Fibroblast of skin of scalp (primary cell): ENCODE data around the gene LRRC36.
"Not testable (repeated sequence)": the region's sequence is repeated elsewhere in the genome, so short reads cannot be mapped to it uniquely, and the experiment has no call there.

Source experiments
- DNase-seq: peaks from one replicate; pipeline ENCODE4 v3.0.0-alpha.2; 2013

The LRRC36 gene

GRCh38 chr16:67345401-67345800 lies 18.8 kb downstream of the LRRC36 start:
- DNase-seq: no peak

GRCh38 chr16:67346341-67346740 lies 19.7 kb downstream of the LRRC36 start:
- DNase-seq: no peak

GRCh38 chr16:67349172-67349571 lies 22.6 kb downstream of the LRRC36 start:
- peak; percentile 43 for DNase-seq

DNA sequence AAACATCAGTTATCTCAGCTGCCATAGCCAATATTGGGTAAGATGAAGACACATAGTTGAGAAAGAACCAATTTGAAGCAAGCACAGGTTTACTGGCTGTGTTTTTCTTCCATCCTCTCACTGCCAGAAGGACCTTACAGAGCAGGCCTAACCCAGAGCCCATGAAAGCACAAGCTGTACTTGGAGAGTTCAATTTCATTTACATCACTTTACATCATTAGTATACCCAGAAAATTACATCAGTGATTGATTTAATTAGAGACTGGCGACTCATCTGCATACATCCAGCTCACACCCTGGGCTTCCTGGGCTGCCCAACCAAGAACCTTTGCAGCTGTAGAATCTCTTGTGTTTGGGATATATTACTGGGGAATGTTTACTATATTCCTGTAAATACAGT lies 23.7 kb downstream of the LRRC36 start:
- DNase-seq: no peak

DNA sequence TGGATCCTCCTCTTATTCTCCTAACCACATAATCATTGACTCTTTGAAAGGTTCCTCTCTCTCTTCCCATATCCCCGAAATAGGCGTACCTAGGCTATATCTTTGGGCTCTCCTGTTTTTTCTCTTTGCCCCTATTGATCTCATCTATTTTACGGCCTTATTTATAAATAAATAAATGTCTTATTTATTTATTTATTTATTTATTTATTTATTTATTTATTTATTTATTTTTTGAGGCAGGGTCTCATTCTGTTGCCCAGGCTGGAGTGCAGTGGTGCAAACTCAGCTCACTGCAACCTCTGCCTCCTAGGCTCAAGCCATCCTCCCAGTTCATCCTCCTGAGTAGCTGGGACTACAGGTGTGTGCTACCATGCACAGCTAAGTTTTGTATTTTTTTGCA lies 25.8 kb downstream of the LRRC36 start:
- not testable (repeated sequence) for DNase-seq

GRCh38 chr16:67356396-67356795 lies 29.8 kb downstream of the LRRC36 start:
- no peak for DNase-seq

GRCh38 chr16:67357561-67357960 lies 30.9 kb downstream of the LRRC36 start:
- DNase-seq: no peak

DNA sequence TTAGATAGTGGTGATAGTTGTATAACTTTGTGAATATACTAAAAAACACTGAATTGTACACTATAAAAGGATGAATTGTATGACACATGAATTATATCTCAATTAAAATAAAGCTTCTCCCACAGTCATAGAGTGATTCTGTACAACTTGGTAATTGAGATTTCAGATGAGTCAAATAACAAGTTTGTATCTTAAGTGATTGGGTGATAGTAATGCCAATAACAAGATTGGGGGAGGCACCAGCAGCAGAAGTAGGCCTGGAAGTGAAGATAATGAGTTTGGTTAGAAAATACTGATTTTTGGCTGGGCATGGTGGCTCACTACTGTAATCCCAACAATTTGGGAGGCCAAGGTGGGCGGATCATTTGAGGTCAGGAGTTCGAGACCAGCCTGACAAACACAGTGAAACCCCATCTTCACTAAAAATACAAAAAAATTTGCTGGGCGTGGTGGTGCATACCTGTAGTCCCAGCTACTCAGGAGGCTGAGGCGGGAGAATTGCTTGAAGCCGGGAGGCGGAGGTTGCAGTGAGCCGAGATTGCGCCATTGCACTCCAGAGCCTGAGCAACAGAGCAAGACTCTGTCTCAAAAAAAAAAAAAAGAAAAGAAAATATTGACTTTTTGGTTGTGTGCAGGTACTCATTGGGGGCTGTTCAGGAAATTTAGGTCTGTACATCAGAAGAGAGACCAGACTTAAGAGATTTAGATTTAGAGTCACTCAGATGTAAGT lies 33.1 kb downstream of the LRRC36 start:
- DNase-seq: not testable (repeated sequence)

DNA sequence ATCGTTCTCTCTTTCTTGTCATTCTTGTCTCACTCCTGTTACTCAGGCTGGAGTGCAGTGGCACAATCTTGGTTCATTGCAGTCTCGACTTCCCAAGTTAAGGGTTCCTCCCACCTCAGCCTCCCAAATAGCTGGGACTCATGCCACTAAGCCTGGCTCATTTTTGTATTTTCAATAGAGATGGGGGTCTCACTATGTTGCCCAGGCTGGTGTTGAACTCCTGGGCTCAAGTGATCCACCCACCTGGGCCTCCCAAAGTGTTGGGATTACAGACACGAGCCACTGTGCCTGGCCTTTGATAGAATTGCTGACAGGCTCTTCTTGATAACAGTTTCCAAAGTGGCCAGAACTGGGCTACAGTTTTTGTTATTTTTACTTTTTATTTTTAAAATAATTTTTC lies 34.4 kb downstream of the LRRC36 start:
- no peak for DNase-seq

- DNase-seq: no peak
These were observed 38.1 kb downstream of the LRRC36 start for GRCh38 chr16:67364600-67365235.

GRCh38 chr16:67370661-67371060 lies 44.0 kb downstream of the LRRC36 start:
- no peak for DNase-seq

DNA sequence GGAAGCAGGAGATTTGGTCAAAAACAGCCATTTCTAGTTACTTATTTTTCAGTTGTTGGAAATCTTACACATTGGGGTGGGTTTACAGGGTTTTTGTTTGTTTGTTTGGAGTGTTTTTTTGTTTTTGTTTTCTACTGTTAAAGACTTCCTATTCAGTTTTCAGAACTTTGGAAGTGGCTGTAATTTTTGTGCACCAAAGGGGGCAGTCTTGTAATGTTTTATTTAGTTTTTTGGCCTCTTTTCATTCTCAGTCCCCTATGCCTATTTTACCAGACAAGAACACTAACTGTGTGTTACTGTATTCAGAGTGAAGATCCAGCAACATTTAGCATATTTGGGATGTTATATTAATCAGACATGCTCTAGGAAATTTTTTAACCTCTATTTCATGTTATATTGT lies 46.0 kb downstream of the LRRC36 start:
- peak; percentile 29 for DNase-seq

GRCh38 chr16:67376012-67376411 lies 49.4 kb downstream of the LRRC36 start:
- DNase-seq: not testable (repeated sequence)

- no peak for DNase-seq
These were observed 52.0 kb downstream of the LRRC36 start for GRCh38 chr16:67378642-67379041.

DNA sequence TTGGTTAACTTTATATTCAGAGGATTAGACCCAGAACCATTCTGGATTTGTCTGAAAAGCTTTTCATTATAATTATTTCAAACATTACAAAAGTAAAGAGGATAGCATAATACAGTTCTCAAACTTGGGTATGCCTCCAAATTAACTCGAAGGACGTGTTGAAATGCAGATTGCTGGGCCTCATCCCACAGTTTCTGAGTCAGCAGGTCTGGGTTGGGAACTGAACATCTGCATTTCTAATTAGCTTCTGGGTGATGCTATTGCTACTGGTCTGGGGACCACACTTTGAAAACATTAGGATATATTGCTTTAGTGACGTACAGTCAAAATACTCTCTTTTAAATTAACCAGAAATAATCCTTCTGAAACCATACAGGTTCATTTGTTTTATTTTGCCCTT lies 56.7 kb downstream of the LRRC36 start:
- DNase-seq: no peak

- DNase-seq: peak; percentile 14
These were observed 58.3 kb downstream of the LRRC36 start for GRCh38 chr16:67384778-67385510.

DNA sequence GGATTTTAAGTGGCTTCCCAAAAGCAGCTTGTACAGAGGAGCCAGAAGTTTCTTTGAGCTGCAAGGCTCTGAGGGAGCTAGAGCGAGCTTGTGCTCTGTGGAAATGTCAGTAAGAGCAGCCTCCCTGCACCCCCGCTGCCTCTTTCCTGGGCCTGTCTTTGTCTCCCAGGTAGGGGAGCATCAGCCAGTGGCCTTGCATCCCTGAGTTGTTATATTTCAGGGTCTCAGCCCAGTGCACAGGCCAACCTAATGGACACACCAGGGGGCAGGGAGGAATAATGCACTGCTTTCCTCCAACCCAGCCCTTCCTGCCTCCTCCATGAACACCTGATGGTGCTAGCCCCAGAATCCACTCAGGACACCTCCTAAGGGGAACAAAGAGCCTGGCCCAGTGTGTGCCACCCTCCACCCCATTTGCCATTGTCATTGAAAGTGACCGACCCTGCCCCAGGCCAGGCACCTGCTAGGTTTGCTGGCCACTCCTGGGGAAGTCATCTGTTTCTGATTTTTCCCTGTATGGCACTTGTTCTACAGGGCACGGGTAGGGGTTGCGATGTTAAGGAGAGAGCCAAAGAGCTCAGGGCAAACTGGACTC lies 60.3 kb downstream of the LRRC36 start:
- DNase-seq: no peak

- DNase-seq: no peak
These were observed 61.0 kb downstream of the LRRC36 start for GRCh38 chr16:67387479-67388079.

- DNase-seq: no peak
These were observed 61.6 kb downstream of the LRRC36 start for GRCh38 chr16:67388191-67388590.

GRCh38 chr16:67388591-67388990 lies 62.0 kb downstream of the LRRC36 start:
- DNase-seq: no peak

DNA sequence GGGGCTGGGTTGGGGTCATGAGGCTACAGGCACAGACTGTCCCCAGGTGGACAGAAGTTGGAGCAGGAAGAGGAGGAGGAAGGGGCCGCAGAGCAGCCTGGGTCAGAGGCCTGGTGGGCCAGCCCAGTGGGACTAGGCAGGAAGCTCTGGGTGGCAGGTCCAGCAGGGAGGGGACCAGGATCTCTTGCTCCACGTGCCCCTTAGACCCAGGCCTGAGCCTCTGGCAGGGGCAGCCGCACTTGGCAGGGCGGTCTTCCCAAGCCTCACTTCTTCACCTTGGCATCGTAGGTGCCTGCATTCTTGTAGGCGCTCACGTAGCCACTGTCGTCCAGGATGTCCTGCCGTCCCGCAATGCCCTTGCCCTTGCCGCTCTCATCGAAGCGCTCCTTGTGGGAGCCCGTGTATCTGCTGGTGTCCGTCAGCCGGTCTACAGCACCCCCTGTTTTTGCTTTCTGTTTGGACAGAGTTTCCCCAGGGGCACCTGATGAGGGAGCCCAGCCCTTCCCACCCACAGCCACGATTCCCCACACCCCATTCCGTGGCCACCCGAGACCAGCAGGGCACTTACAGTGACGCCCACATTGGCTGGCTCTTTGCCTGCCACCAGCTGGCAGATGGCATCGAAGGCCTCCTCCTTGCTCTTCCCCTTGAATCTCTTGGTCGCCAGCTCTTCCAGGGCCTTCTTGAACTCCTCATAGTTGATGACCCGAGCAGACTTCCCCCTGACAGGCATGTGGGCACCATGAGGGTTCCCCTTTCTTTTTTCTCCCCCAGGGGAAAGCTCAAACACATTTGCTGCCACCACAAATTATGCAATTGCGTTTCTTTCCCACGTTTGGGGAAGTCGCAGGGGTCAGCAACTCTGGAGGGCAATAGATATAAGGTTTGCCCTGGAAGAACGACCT lies 63.5 kb downstream of the LRRC36 start:
- DNase-seq: no peak
